ENCODE measurements around the gene PSMB11.

Gene PSMB11

DNA sequence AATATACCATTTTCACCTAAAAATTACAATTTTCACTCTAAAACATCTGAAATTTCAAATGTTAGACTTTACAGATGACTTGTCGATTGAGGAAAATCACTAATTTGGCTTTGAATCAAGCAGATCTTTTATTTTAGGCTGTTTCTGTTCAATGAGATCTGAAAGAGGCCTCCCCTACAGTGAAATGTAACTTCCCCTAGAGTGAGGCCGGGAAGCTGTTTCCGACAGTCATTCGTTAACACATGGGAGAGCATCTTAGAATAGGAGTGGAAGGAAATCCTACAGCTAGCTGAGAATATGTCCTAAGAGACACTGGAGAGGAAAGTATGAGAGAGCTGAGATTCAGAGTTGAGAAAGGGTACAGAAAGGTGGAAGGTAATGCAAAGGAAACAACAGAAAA, 26.4 kb upstream of the PSMB11 start:
- TF ChIP-seq, protein P1, sequence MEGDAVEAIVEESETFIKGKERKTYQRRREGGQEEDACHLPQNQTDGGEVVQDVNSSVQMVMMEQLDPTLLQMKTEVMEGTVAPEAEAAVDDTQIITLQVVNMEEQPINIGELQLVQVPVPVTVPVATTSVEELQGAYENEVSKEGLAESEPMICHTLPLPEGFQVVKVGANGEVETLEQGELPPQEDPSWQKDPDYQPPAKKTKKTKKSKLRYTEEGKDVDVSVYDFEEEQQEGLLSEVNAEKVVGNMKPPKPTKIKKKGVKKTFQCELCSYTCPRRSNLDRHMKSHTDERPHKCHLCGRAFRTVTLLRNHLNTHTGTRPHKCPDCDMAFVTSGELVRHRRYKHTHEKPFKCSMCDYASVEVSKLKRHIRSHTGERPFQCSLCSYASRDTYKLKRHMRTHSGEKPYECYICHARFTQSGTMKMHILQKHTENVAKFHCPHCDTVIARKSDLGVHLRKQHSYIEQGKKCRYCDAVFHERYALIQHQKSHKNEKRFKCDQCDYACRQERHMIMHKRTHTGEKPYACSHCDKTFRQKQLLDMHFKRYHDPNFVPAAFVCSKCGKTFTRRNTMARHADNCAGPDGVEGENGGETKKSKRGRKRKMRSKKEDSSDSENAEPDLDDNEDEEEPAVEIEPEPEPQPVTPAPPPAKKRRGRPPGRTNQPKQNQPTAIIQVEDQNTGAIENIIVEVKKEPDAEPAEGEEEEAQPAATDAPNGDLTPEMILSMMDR (IDR thresholded peaks at IDR 0.05; ENCODE audit: low read depth, low read length), result no peak
- H3K4me3 ChIP-seq (ENCODE audit: low read depth, low read length), result no peak overlapping the region
- in situ Hi-C loops (cut with HindIII; ENCODE audit: low sequenced_read_pairs), result no loop called here
- no peak for DNase-seq (ENCODE audit: low read depth, low spot score)

GRCh38 chr14:23017091-23017490, 24.9 kb upstream of the PSMB11 start:
- no peak for DNase-seq (ENCODE audit: low read depth, low spot score)
- TF ChIP-seq, protein P1 (IDR thresholded peaks at IDR 0.05; ENCODE audit: low read depth, low read length), result no peak
- no peak overlapping the region for H3K4me3 ChIP-seq (ENCODE audit: low read depth, low read length)
- in situ Hi-C loops (cut with HindIII; ENCODE audit: low sequenced_read_pairs), result no loop called here

GRCh38 chr14:23018107-23018506, 23.9 kb upstream of the PSMB11 start:
- DNase-seq (ENCODE audit: low read depth, low spot score), result no peak
- in situ Hi-C loops (cut with HindIII; ENCODE audit: low sequenced_read_pairs), result no loop called here
- no peak overlapping the region for H3K4me3 ChIP-seq (ENCODE audit: low read depth, low read length)
- TF ChIP-seq, protein P1 (IDR thresholded peaks at IDR 0.05; ENCODE audit: low read depth, low read length), result no peak

- no peak overlapping the region for H3K4me3 ChIP-seq (ENCODE audit: low read depth, low read length)
Measured at GRCh38 chr14:23020143-23021128, 21.6 kb upstream of the PSMB11 start.

GRCh38 chr14:23021434-23021833, 20.6 kb upstream of the PSMB11 start:
- in situ Hi-C loops (cut with HindIII; ENCODE audit: low sequenced_read_pairs), result no loop called here
- TF ChIP-seq, protein P1 (IDR thresholded peaks at IDR 0.05; ENCODE audit: low read depth, low read length), result no peak
- no peak for DNase-seq (ENCODE audit: low read depth, low spot score)
- no peak overlapping the region for H3K4me3 ChIP-seq (ENCODE audit: low read depth, low read length)

More at GRCh38 chr14:23020143-23021128, 21.6 kb upstream of the PSMB11 start:
- DNase-seq (ENCODE audit: low read depth, low spot score), result no peak
- TF ChIP-seq, protein P1 (IDR thresholded peaks at IDR 0.05; ENCODE audit: low read depth, low read length), result no peak
- in situ Hi-C loops (cut with HindIII; ENCODE audit: low sequenced_read_pairs), result no loop called here

GRCh38 chr14:23021889-23022442, 20.0 kb upstream of the PSMB11 start:
- DNase-seq (ENCODE audit: low read depth, low spot score), result no peak
- no peak overlapping the region for H3K4me3 ChIP-seq (ENCODE audit: low read depth, low read length)
- TF ChIP-seq, protein P1 (IDR thresholded peaks at IDR 0.05; ENCODE audit: low read depth, low read length), result no peak
- in situ Hi-C loops (cut with HindIII; ENCODE audit: low sequenced_read_pairs), result no loop called here

Data from astrocyte of the spinal cord (primary cell).